ENCODE results near the gene PBX4. TPM values are rescaled to one million over a fixed set of nuclear protein-coding genes. Genes with fewer than 3 reads are reported as not detected.

PBX4 gene
- total RNA-seq, 1 donor: 0.45 TPM

GRCh38 chr19:19626516-19627472, 8.3 kb upstream of the PBX4 start:
- DNase-seq (ENCODE audit: low read depth): no peak
- H3K4me3 ChIP-seq (ENCODE audit: low read depth, low read length): no peak overlapping the region
- no peak for TF ChIP-seq CTCF (IDR thresholded peaks at IDR 0.05; ENCODE audit: insufficient read depth, low read length)

- no peak for DNase-seq (ENCODE audit: low read depth)
- no peak for TF ChIP-seq CTCF (IDR thresholded peaks at IDR 0.05; ENCODE audit: insufficient read depth, low read length)
Measured at GRCh38 chr19:19624032-19624570, 5.6 kb upstream of the PBX4 start.

DNA sequence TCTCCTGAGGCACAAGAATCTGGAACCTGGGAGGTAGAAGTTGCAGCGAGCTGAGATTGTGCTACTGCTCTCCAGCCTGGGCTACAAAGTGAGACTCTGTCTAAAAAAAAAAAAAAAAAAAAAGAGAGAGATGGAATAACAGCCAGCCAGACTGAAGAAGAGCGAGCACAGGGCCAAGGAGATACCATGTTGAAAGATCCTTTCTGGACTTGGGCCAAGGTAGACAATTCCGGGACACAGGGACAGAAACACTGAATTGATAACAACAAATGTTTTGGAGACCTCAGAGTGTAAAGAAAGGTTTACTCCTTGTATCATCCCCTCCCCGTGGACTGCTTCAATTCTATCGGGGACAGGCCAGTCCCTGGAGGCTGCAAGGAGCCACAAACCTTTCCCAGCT, 4.9 kb upstream of the PBX4 start:
- TF ChIP-seq CTCF (IDR thresholded peaks at IDR 0.05; ENCODE audit: insufficient read depth, low read length): no peak
- H3K4me3 ChIP-seq (ENCODE audit: low read depth, low read length): no peak overlapping the region
- no peak for DNase-seq (ENCODE audit: low read depth)

More at GRCh38 chr19:19624032-19624570, 5.6 kb upstream of the PBX4 start:
- H3K4me3 ChIP-seq (ENCODE audit: low read depth, low read length): no peak overlapping the region

DNA sequence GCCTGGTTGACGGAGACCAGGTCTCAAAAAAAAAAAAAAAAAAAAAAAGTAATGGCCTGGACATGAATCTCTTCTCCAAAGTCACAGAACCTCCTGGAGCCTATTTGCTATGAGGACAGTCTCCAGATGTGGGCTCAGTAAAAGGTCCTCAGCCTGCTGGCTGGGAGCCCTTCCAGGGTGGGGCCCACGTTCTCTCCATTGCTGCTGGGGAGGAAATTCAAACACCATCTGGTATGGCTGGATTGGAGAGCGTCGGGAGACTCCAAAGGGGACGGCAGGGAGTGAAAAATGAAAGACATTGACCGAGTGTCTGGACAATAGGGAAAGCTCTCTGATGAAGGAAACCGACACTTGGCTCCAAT, 1.3 kb upstream of the PBX4 start:
- TF ChIP-seq CTCF (IDR thresholded peaks at IDR 0.05; ENCODE audit: insufficient read depth, low read length): no peak
- DNase-seq (ENCODE audit: low read depth): no peak

DNA sequence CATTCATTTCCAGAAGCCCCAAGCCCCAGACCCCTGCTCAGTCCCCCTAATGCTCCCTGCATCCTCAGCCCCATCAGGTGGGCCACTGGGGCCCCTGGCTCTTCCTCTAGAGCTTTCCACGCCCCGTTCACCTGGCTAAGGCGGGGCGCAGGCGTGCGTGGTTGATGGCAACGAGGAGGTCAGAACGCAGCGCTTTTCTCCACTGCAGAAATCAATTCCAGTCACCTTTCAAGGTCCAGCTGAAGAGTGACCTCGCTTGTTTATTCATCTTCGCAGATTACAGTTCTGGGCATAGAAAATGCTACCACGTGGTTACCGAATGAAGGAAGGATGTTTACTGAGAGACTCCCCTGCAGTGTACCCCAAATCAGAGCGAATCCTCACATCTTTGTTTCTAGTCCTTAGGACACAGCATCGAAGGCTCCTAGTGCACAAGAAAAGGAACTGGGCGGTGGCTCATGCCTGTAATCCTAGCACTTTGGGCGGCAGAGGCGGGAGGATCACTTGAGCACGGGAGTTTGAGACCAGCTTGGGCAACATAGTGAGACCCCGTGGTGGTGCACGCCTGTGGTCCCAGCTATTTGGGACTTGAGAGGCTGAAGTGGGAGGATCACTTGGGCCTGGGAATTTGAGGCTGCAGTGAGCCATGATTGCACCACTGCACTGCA, 828 bp upstream of the PBX4 start:
- no peak overlapping the region for H3K4me3 ChIP-seq (ENCODE audit: low read depth, low read length)
- DNase-seq (ENCODE audit: low read depth): no peak
- TF ChIP-seq CTCF (IDR thresholded peaks at IDR 0.05; ENCODE audit: insufficient read depth, low read length): no peak

More for the DNA sequence above, 1.3 kb upstream of the PBX4 start:
- H3K4me3 ChIP-seq (ENCODE audit: low read depth, low read length): no peak overlapping the region

- H3K4me3 ChIP-seq (ENCODE audit: low read depth, low read length): no peak overlapping the region
- DNase-seq (ENCODE audit: low read depth): no peak
- no peak for TF ChIP-seq CTCF (IDR thresholded peaks at IDR 0.05; ENCODE audit: insufficient read depth, low read length)
Measured at GRCh38 chr19:19615086-19615485, 3.4 kb downstream of the PBX4 start.
